NCI-H1417 treated with DMSO at 0.1 percent for 48 hours (cell line): Measurements from ENCODE around the gene ANKS1B.
"Not testable (repeated sequence)": the region's sequence is repeated elsewhere in the genome, so short reads cannot be mapped to it uniquely, and the experiment has no call there.

Experiments
- DNase-seq: peaks from one replicate; lab custom pipeline; 2025; lab: John Stamatoyannopoulos, UW

ANKS1B gene

GRCh38 chr12:98758331-98758730 is 1226.4 kb downstream of the ANKS1B start:
- no peak for DNase-seq

GRCh38 chr12:98757455-98757854 is 1227.3 kb downstream of the ANKS1B start:
- no peak for DNase-seq

- not testable (repeated sequence) for DNase-seq
Observed at GRCh38 chr12:98755855-98756254, 1228.9 kb downstream of the ANKS1B start.

- DNase-seq, result no peak
Observed at GRCh38 chr12:98754095-98754494, 1230.6 kb downstream of the ANKS1B start.

DNA sequence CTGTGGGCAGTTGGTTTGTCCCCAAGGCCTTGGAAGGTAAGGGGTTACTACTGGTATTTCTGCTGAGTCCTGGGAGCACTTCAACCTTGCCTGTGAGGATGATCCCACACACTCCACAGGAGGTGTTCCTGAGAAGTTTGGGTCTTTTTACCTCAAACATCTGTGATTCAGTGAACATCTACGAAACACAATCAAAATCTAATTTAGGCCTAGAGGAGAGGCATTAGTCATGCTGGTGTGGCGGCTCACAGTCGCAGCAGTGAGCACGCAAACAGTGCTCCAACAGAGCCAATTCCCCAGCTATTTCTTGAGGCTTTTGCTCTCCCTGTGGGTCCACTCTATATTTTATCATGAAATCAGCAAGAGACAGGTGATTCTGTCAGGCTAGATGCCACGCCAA is 1232.0 kb downstream of the ANKS1B start:
- no peak for DNase-seq

DNA sequence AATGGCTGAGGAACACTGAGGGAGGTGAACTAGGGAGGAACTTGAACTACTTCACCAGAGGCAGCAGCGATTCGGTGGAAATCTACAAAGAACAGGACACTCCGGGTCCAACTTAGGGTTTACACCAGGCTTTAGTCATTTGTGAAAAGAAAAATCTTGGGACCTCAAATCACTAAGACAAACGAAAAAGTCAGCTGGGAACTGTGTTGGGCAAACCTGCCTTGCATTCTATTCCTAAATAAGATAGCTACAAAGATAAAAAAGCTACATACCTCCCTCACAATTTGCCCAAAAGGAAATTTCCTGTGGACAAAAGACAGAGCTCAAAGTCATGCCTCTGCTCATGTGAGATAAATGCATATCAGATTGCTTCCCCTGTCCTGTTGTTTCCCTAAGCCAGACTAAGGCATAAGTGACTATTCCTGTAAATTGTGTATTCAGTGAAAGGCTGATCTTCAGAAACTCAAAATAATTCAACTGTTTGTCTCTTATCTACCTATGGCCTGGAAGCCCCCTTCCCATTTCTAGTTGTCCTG is 1233.1 kb downstream of the ANKS1B start:
- no peak for DNase-seq

DNA sequence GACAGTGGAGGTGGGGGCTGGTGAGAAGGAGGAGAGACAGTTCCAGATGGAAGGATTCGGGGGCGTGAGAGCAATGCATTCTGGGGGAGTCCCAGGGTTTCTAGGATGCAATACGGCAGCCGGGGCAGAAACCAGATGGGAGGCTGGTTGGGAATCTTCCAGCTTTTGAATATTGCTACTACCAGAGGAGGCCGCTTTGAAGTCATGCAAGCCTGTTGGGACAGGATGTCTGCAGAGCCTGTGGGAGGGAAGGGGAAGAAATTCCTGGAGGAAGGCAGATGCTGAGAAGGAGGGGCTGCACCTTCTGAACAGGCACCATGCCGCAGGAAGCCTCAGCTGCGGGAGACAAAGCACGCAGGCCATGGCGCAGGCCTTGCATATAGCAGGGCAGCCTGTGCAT is 1234.2 kb downstream of the ANKS1B start:
- no peak for DNase-seq

GRCh38 chr12:98748463-98748862 is 1236.3 kb downstream of the ANKS1B start:
- no peak for DNase-seq

DNA sequence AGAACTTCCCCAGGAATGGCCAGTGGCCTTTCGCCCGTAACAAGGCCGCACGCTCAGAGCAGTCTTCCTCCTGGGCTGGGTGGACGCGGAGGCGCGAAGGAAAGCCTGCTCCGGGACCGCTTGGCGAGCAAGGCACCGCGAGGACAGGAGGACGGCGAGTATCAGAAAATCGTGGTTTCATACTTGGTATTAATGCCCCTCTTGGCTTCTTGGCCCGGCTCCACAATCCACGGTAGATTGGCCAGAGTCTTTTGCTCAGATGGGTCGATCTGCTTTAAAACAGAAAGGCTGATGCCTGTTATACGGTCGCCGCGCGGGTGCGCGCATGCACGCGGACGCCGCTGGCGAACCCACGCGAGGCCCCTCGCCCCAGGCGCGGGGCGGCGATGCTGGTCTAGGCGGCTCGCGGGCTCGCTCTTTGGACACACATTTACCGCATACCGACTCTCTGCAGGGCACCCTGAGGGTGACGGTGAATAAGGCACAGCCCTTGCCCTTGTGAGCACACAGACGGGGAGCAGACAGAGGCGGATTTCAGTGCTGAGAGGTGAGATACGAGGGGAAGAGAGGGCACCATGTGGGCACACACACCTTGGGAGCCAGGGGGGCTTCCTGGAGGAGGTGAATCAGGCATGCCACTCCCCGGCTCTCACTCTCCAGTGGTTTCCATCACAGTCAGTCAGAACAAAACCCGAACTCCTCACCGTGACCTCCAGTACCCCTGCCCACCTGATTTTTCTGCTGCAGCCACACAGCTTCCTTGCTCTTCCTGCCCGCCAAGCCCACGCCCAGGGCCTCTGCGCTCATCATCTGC is 1239.0 kb downstream of the ANKS1B start:
- no peak for DNase-seq

GRCh38 chr12:98744680-98745079 is 1240.1 kb downstream of the ANKS1B start:
- DNase-seq, result no peak

DNA sequence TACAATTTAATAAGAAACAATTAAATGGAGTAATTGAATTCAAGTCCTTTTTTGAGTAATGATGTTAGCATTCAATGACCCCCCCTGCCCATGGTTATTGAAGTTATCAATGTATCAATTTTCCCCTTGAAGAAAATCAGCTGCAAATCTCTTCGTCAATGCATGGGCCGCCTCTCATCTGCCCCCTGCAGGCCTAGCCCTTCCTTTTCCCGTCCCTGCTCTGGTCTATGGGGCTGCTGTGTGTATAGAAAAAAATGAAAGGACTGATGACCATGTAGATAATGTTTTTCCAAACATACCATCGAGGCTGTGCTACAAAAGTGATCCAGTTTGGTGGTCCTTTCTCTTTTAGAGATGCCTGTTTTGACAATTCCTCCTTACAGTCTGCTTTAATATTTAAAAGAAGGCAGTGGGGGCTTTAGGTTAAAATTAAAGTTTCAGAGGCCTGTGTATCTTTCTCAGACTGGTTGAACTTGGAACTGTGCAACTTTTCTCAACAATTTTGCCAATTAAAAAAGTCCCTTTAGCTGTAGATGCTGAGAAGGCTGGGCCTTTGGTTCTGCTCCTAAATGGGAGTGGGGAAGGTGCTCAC is 1241.3 kb downstream of the ANKS1B start:
- no peak for DNase-seq

DNA sequence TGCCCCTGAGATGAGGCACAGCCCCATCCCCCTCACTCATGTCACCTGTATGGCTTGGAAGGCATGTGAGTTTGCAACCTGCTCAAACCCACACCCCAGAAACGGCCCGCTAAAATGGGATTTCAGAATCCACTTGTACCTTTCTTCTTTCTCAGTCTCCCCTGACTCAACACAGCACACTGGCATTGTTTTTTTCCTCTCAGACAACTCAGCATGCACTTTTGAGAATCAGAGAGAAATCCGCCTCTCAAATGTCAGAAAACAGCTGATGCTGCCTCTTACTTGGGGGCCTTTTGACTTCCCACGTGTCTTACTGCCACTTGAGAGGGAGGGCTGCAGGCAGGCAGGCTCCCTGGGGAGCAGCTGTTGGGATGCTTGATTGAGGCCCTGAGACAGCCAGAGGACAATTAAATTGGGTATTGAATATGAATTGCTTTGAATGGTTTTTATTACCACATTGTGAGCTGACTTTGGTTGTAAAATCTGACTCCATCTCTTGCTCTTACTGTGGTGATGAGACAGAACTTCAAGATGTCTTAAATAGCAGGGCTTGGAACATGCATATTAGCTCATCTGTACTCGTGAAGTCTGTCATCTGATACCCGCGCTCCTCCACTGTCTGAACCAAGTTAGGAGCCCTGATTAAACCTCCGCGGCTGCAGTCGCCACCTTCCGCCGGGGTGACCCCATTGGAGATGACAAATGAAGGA is 1243.0 kb downstream of the ANKS1B start:
- DNase-seq, result no peak

GRCh38 chr12:98741196-98741555 is 1243.6 kb downstream of the ANKS1B start:
- DNase-seq, result no peak

GRCh38 chr12:98740751-98741150 is 1244.0 kb downstream of the ANKS1B start:
- no peak for DNase-seq

DNA sequence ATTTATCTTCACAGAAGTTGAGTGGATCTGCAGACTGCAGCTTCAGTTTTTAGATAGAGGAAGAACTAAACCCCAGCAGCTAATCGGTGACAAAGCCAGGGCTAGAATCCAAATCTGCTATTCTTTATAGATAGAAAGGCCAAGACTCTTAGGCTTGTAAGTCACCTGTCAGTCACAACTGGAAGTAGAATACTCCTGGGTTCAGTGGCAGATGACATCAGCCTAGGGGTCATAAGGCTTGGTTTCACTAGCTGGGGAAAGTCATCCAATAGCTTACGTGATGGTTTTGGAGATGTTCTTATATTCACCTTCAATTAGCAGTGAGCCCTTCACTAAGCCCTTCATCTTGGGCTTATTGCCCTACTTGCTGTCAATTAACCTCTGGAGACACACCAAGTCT is 1246.2 kb downstream of the ANKS1B start:
- no peak for DNase-seq

GRCh38 chr12:98738002-98738401 is 1246.7 kb downstream of the ANKS1B start:
- DNase-seq, result no peak

DNA sequence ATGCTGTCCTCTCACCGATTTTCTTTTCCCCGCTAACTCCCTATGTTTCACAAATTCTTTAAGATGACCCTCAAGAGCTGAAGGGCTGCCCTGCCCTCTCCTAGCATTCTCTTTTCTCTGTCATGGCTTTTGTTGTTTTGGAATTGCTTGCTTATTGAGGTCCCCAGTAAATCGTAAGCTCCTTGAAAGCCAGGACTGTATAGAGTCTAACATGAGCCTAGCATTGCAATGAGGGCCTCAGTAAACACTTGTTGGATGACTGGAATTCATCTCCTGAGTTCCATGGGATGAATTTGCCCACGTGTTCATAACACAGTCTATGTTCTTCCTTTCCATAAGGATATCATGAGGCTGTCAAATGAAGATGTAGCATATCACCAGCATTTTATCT is 1247.4 kb downstream of the ANKS1B start:
- no peak for DNase-seq

GRCh38 chr12:98736352-98737321 is 1248.1 kb downstream of the ANKS1B start:
- no peak for DNase-seq

DNA sequence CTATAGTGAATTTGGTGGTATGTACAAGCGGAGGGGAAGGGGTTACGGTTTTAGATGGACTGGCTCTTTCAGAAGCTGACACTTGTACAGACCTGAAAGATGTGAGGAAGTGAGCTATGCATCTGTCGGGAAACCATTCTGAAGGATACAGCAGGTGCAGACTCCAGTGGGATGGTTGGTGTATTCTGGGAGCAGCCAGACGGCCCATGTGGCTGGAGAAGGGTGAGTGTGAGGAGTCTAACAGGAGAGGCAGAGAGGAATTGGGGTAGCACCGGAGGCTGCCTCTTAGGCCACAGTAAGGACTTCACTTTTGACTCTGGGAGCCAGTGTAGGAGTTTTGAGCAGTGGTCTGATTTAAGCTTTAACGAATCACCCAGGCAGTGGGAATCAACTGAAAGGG is 1248.9 kb downstream of the ANKS1B start:
- no peak for DNase-seq

DNA sequence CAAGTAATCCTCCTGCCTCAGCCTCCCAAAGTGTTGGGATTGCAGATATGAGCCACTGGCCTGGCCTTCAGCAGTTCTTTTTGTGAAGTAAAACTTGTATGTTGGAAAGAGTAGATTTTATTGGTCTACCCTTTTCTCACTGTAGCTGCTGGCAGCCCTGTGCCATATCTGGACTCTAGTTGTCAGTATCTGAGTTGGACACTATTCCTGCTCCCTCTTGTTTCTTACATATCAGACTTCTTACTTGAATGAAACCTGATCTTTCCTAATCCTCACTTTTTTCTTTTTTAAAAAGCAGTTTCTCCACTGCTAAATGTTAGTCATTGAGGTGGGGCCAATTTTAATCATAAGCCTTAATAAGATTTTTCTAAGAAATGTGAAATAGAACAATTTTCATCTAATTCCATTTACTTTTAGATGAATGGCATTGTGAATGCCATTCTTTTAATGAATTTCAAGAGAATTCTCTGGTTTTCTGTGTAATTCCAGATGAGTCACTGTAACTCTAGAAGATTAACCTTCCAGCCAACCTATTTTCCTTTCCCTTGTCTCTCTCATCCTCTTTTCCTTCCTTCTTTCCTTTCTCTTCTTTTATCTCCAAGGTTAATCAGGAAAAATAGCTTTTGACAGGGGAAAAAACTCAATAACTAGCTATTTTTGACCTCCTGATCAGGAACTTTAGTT is 1250.9 kb downstream of the ANKS1B start:
- no peak for DNase-seq

DNA sequence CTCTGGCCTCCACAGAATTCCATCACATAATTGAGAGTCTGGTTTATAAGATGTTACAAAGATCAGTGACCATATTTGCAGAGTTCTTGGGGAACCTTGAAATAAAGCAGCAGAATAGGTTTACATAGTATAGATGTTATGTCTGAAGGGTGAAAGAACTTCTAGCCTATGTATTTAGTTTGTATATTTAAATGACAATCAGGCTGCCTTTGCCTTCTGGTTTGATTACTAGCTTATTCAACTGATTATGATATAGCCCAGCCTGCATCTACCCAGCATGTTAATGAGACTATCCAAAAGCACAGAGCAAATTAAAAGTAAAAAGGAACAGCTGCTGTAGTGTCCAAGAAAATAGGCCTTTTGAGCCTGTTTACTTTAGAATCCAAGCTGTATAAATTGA is 1254.3 kb downstream of the ANKS1B start:
- DNase-seq, result no peak
